RWPE2 (cell line): ENCODE measurements around the gene ITGA11.
A peak's percentile ranks its signal among the peaks of the same experiment; 100 is the strongest.

Experiments
- ATAC-seq: fragments of 200-7000 bp; cut with Tn5 transposase; 3 replicates; pipeline ENCODE4 v1.9.1; 2021; ENCODE audit warnings: low read depth
- DNase-seq: peaks from one replicate; pipeline ENCODE4 v3.0.0-alpha.2; 2020; ENCODE audit warnings: low spot score
- H3K27ac ChIP-seq: fragments of 450-650 bp; 2 replicates; pipeline ENCODE4 v1.5.1; 2017; ENCODE audit warnings: mild to moderate bottlenecking; ENCODE audit not compliant: poor library complexity, severe bottlenecking
- H3K27me3 ChIP-seq: fragments of 250-450 bp; sonication (Bioruptor Pico); 2 replicates; pipeline ENCODE4 v1.5.1; 2021; ENCODE audit warnings: mild to moderate bottlenecking, moderate library complexity; ENCODE audit not compliant: insufficient read depth, poor library complexity, severe bottlenecking
- H3K36me3 ChIP-seq: fragments of 250-450 bp; sonication (Bioruptor Pico); 2 replicates; pipeline ENCODE4 v1.5.1; 2020; ENCODE audit warnings: low read depth, mild to moderate bottlenecking, moderate library complexity
- H3K4me1 ChIP-seq: fragments of 250-450 bp; sonication (Bioruptor Pico); 2 replicates; pipeline ENCODE4 v1.5.1; 2021; ENCODE audit warnings: mild to moderate bottlenecking, moderate library complexity; ENCODE audit not compliant: insufficient read depth, poor library complexity, severe bottlenecking
- H3K4me3 ChIP-seq: fragments of 250-450 bp; sonication (Bioruptor Pico); 2 replicates; pipeline ENCODE4 v1.5.1; 2021; ENCODE audit warnings: mild to moderate bottlenecking, moderate library complexity; ENCODE audit not compliant: severe bottlenecking
- H3K9me3 ChIP-seq: fragments of 250-450 bp; sonication (Bioruptor Pico); 2 replicates; pipeline ENCODE4 v1.5.1; 2021; ENCODE audit warnings: mild to moderate bottlenecking, moderate library complexity; ENCODE audit not compliant: severe bottlenecking
- CTCF ChIP-seq: fragments of 450-650 bp; IDR thresholded peaks from one replicate; pipeline ENCODE4 v1.5.1; 2017; ENCODE audit warnings: mild to moderate bottlenecking, moderate library complexity; ENCODE audit not compliant: poor library complexity, severe bottlenecking

The ITGA11 gene

GRCh38 chr15:68415061-68415460 lies 16.9 kb downstream of the ITGA11 start:
- TF ChIP-seq CTCF: no peak
- H3K27me3 ChIP-seq: no peaks in the 10 kb centered on the region
- no peaks in the 10 kb centered on the region for H3K4me1 ChIP-seq
- ATAC-seq (no peak), DNase-seq (peak; percentile 20)
- no peak overlapping the region for H3K4me3 ChIP-seq
- no peak overlapping the region for H3K27ac ChIP-seq
- no peaks in the 10 kb centered on the region for H3K36me3 ChIP-seq
- H3K9me3 ChIP-seq: no peaks in the 10 kb centered on the region

- Histone ChIP-seq H3K27me3 (no peaks in the 10 kb centered on the region), H3K9me3 (no peaks in the 10 kb centered on the region), H3K4me3 (no peak overlapping the region), H3K36me3 (no peaks in the 10 kb centered on the region), H3K4me1 (no peaks in the 10 kb centered on the region), H3K27ac (no peak overlapping the region)
- no peak for TF ChIP-seq CTCF
- DNase-seq (peak; percentile 51), ATAC-seq (no peak)
These were observed 17.4 kb downstream of the ITGA11 start for GRCh38 chr15:68414591-68414990.

- no peaks in the 10 kb centered on the region for H3K36me3 ChIP-seq
- no peak for TF ChIP-seq CTCF
- DNase-seq (no peak), ATAC-seq (no peak)
- no peak overlapping the region for H3K4me3 ChIP-seq
- no peaks in the 10 kb centered on the region for H3K9me3 ChIP-seq
- no peaks in the 10 kb centered on the region for H3K27me3 ChIP-seq
- H3K27ac ChIP-seq: no peak overlapping the region
- H3K4me1 ChIP-seq: no peaks in the 10 kb centered on the region
These were observed 17.8 kb downstream of the ITGA11 start for GRCh38 chr15:68414206-68414555.

DNA sequence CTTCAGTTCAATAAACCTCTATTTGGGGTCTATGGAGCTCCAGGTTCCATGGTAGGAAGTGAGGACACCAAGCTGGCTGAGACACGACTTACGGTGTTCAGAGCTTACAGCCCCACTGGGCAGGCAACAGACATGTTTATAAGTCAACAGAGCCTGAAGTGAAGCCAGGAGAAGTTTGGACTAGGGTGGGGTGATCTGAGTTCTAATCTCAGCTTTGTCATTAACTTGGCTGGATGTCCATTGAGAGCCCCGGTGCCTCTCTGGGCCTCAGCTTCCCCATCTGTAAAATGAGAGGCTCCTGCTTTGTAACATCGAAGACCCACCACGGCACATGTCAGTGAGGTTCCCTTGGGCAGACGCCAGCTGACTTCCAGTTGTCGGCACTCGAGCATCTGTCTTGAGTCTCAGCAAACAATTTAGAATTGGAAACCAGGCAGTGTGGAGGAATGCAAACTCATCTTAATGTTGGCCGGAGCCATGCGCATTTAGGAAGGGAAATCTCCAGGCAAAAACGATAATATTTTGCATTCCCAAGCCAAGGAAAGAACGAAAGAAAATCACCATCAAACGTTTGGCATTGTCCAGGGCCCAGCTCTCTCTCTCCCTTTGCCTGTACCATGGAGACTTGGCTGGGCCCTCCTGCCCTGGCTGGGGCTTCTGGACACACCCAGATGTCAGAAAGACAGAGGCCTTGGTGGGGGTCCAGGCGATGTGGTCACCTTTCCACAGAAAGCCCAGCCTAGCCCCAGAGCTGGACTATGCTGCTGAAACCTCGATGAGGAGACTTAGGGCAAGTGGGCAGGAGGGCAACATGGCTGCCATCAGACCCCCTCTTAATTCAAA lies 18.4 kb downstream of the ITGA11 start:
- no peaks in the 10 kb centered on the region for H3K36me3 ChIP-seq
- no peaks in the 10 kb centered on the region for H3K27me3 ChIP-seq
- no peak for TF ChIP-seq CTCF
- no peak overlapping the region for H3K4me3 ChIP-seq
- H3K27ac ChIP-seq: no peak overlapping the region
- DNase-seq: peak; percentile 51
- no peaks in the 10 kb centered on the region for H3K4me1 ChIP-seq
- ATAC-seq: no peak
- no peaks in the 10 kb centered on the region for H3K9me3 ChIP-seq

DNA sequence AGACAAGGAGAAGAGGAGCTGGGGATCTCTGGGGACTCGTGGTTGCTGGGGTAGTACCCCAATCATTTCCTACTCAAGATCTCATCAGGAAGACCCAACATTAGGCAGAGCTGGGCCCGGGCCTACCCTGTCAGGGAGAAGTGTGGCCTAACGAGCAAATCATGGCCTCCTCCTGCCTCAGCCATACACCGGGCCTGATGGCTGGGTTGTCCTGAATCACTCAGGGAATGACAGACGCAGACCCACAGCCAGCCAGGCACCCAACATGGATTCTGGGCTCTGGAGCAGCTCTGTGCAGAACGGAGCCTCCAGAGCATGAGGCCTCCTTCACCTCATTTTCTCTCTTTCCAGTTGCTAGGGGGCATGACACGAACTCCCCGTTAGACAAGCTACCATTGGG lies 19.7 kb downstream of the ITGA11 start:
- DNase-seq (peak; percentile 66), ATAC-seq (no peak)
- Histone ChIP-seq H3K27ac (no peak overlapping the region), H3K27me3 (no peaks in the 10 kb centered on the region), H3K36me3 (no peaks in the 10 kb centered on the region), H3K9me3 (no peaks in the 10 kb centered on the region), H3K4me1 (no peaks in the 10 kb centered on the region), H3K4me3 (no peak overlapping the region)
- TF ChIP-seq CTCF: no peak
